Adipocyte (in vitro differentiated cells): Measurements from ENCODE around the gene SAMD4A.

Source experiments
- DNase-seq: peaks from one replicate; pipeline ENCODE4 v3.0.0-alpha.2; 2015; ENCODE audit warnings: low read depth
- H3K27me3 ChIP-seq: replicated peaks from 2 replicates; pipeline ENCODE4 v1.7.0; 2013; ENCODE audit warnings: mild to moderate bottlenecking, low read length, moderate library complexity; ENCODE audit not compliant: control insufficient read depth, insufficient read depth
- H3K36me3 ChIP-seq: 2 replicates; pipeline ENCODE4 v1.7.0; 2013; ENCODE audit warnings: low read length, mild to moderate bottlenecking, moderate library complexity; ENCODE audit not compliant: control insufficient read depth, insufficient read depth, severe bottlenecking
- H3K4me1 ChIP-seq: 2 replicates; pipeline ENCODE4 v1.7.0; 2013; ENCODE audit warnings: mild to moderate bottlenecking, low read length, moderate library complexity; ENCODE audit not compliant: control insufficient read depth, insufficient read depth
- H3K4me3 ChIP-seq: 2 replicates; pipeline ENCODE4 v1.7.0; 2013; ENCODE audit warnings: mild to moderate bottlenecking, low read length, moderate library complexity
- H3K9ac ChIP-seq: 2 replicates; pipeline ENCODE4 v1.7.0; 2013; ENCODE audit warnings: mild to moderate bottlenecking, low read length, moderate library complexity
- H3K9me3 ChIP-seq: 2 replicates; pipeline ENCODE4 v1.7.0; 2013; ENCODE audit warnings: mild to moderate bottlenecking, low read length, moderate library complexity; ENCODE audit not compliant: control insufficient read depth

The SAMD4A gene

GRCh38 chr14:54758041-54758440 lies 191.1 kb downstream of the SAMD4A start:
- DNase-seq = no peak
- no peaks in the 10 kb centered on the region for H3K27me3 ChIP-seq
- no peak overlapping the region for H3K4me3 ChIP-seq
- no peaks in the 10 kb centered on the region for H3K9me3 ChIP-seq
- no peak overlapping the region for H3K9ac ChIP-seq
- peaks cover 7% of the 10 kb centered on the region for H3K4me1 ChIP-seq
- H3K36me3 ChIP-seq = peaks cover 42% of the 10 kb centered on the region

GRCh38 chr14:54759982-54760585 lies 193.2 kb downstream of the SAMD4A start:
- DNase-seq = no peak
- peaks cover 49% of the 10 kb centered on the region for H3K36me3 ChIP-seq
- no peaks in the 10 kb centered on the region for H3K27me3 ChIP-seq
- H3K9ac ChIP-seq = no peak overlapping the region
- no peak overlapping the region for H3K4me3 ChIP-seq
- H3K9me3 ChIP-seq = no peaks in the 10 kb centered on the region
- H3K4me1 ChIP-seq = peaks cover 7% of the 10 kb centered on the region

DNA sequence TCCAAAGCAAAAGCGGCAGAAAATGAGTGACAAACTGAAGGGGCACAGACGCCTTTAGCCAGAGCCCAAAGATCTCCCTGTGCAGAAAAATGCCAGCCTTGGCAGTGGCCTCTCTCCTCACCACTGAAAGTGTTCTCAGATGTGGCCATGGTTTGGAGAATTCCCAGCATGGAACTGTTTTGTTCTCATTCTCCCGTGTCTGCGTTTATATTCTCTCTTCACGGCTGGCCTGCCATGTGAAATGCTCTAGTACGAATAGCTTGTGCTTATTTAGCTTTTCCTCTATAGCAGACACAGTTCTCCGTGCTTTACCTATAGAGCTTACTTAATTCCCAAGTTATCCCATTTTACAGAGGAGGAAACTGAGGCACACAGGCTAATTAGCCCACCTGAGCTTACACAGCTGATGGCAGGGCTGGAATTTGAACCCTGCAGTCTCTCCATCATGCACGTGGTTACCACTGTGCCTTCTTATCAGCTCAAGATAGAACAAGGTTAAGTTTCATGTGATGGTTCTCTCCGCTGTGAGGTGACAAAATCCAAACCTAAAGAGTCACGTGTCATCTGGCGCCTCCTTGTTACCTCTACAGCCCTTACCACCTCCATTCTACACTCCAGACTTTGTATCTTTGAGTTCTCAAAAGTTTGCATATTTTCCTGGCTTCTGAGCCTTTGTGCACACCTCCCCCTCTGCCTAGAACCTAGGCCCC lies 194.1 kb downstream of the SAMD4A start:
- Histone ChIP-seq H3K36me3 (peaks cover 45% of the 10 kb centered on the region), H3K27me3 (no peaks in the 10 kb centered on the region), H3K9me3 (no peaks in the 10 kb centered on the region), H3K4me3 (no peak overlapping the region), H3K9ac (no peak overlapping the region), H3K4me1 (peaks cover 7% of the 10 kb centered on the region)
- DNase-seq = no peak

DNA sequence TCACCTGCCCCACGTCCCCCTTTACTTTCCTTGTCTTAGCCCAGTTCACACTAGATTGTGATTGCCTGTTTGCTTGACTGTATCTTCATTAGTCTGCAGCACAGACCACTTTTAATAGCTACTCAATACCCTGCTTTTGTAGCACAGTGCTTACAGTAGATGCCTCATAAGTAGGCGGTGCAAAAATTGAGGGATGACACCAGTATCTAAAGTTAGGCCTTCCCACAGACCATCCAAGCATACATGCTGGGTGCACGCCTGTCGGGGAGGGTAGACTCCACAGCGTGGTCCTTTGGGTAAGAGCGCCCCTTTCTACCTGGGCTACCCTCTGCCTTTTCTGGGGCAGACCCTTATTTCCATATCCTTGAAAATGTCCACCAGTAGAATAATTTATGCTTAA lies 194.9 kb downstream of the SAMD4A start:
- no peaks in the 10 kb centered on the region for H3K27me3 ChIP-seq
- peaks cover 37% of the 10 kb centered on the region for H3K36me3 ChIP-seq
- peaks cover 7% of the 10 kb centered on the region for H3K4me1 ChIP-seq
- DNase-seq = no peak
- H3K9ac ChIP-seq = no peak overlapping the region
- H3K4me3 ChIP-seq = no peak overlapping the region
- H3K9me3 ChIP-seq = no peaks in the 10 kb centered on the region

DNA sequence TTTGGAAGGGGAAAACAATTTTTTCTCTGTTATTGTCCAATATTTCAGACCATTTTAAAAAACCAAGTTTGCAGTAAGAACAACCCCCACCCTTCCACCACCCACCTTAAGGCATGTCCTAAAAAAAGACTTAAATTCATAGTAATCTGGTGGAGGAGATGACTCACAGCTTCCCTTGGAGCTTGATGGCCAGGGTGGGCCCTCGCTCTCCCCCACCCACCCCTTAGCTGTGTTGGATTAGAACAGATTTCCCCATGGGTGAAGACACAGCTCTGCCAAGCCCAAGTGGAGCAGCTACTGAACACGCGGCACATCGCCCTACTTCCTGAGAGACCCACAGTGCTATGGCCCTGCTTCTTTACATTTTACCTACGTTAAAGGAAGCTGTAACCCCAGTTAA lies 195.4 kb downstream of the SAMD4A start:
- peaks cover 7% of the 10 kb centered on the region for H3K4me1 ChIP-seq
- no peaks in the 10 kb centered on the region for H3K27me3 ChIP-seq
- H3K4me3 ChIP-seq = no peak overlapping the region
- H3K9me3 ChIP-seq = no peaks in the 10 kb centered on the region
- H3K36me3 ChIP-seq = peaks cover 40% of the 10 kb centered on the region
- no peak overlapping the region for H3K9ac ChIP-seq
- DNase-seq = peak; percentile 20

GRCh38 chr14:54763761-54764160 lies 196.8 kb downstream of the SAMD4A start:
- Histone ChIP-seq H3K27me3 (no peaks in the 10 kb centered on the region), H3K9me3 (no peaks in the 10 kb centered on the region), H3K4me1 (peaks cover 7% of the 10 kb centered on the region), H3K9ac (no peak overlapping the region), H3K36me3 (peaks cover 55% of the 10 kb centered on the region), H3K4me3 (no peak overlapping the region)
- no peak for DNase-seq

DNA sequence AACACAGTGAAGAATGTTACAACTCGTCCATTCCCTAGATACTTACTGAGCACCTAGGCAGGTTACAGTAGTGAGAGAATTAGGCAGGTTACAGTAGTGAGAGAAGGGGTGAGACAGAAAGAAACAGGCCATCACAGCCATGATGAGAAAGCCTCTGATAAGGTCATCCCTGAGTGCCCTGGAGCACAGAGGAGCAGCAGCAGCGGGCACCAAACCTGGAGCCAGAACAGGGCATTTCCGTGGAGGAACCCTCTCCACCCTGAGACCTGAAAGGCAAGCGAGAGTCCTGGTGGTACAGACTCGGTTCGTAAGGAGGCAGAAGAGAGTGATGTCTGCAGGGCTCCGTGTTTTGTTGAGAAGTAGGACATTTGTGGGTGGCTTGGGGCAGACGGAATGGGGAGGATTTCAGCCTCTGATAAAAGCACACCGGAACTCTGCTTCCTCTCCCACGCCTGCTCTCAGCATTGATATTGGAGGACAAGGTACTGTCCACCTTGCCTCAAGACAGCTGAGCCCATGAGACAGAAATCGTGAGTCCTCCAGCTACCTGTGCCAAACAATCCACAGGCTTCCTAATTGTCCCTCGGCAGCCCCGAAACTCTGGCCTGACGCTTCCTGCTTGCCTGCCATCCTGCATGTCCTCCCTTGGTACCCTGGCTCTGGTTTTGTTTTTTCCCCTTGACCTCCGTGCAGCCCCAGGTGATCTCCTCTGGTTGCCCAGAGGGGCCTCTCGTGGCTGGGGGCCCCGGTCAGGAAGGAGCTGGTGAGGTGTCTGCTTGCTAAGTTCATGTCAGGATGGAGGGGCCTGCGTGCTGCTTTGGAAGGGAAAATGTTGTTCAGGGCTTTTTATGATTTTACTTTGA lies 199.6 kb downstream of the SAMD4A start:
- no peak overlapping the region for H3K4me3 ChIP-seq
- no peak for DNase-seq
- H3K36me3 ChIP-seq = peaks cover 63% of the 10 kb centered on the region
- peaks cover 11% of the 10 kb centered on the region for H3K4me1 ChIP-seq
- no peak overlapping the region for H3K9ac ChIP-seq
- no peaks in the 10 kb centered on the region for H3K27me3 ChIP-seq
- H3K9me3 ChIP-seq = no peaks in the 10 kb centered on the region

GRCh38 chr14:54767139-54767431 lies 200.2 kb downstream of the SAMD4A start:
- Histone ChIP-seq H3K36me3 (peaks cover 65% of the 10 kb centered on the region), H3K9me3 (no peaks in the 10 kb centered on the region), H3K4me1 (peaks cover 15% of the 10 kb centered on the region), H3K4me3 (no peak overlapping the region), H3K9ac (no peak overlapping the region), H3K27me3 (no peaks in the 10 kb centered on the region)
- DNase-seq = no peak

DNA sequence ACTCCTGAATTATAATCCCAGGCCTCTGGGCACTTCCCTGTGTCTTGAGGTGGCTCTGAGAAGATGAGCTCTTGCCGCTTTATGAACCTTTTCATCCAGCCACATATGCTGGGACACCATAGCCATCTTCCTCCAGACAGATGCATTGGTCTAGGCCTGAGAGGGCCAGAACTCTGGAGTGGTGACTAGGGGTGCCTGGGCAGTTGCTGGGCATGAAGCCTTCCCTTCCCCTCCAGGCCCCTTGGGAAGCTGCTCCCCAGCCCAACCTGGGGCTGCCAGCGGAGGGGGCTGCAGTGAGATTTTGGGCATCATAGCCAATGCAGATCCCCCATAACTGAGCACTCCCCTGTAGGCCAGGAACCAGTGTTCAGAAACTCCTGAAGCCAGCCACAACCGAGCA lies 200.5 kb downstream of the SAMD4A start:
- H3K27me3 ChIP-seq = no peaks in the 10 kb centered on the region
- DNase-seq = no peak
- no peak overlapping the region for H3K4me3 ChIP-seq
- no peak overlapping the region for H3K9ac ChIP-seq
- peaks cover 65% of the 10 kb centered on the region for H3K36me3 ChIP-seq
- no peaks in the 10 kb centered on the region for H3K9me3 ChIP-seq
- peaks cover 15% of the 10 kb centered on the region for H3K4me1 ChIP-seq

DNA sequence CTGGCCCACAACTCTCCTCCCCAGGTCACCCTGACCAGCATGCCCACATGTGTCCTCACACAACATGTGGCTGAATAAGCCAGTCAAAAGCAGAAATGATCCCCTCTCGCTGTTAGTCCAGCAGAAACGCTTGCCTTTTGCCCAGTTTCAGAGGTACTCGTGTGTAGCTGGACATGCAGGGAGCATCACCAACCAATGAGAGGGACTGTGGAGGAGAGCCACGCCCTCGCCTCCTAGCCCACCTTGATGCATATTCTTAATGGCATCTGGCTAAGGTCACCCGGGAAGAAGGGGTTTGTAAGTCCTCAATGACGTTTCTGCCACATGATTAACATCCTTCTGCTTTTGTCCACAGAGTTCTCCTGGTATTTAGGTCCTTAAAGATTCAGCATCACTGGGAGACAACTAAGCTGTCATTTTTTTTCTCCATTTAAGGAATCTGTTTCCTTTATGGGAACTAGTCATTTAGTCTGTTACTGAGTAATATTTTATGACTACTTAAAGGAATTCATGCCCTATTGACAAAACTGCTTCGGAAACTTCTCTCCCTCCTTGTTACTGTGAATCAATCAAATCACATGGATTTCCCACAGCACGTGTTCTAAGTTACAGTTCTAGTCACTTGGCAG lies 201.7 kb downstream of the SAMD4A start:
- H3K4me1 ChIP-seq = peaks cover 23% of the 10 kb centered on the region
- H3K9ac ChIP-seq = no peak overlapping the region
- peaks cover 65% of the 10 kb centered on the region for H3K36me3 ChIP-seq
- no peak for DNase-seq
- no peaks in the 10 kb centered on the region for H3K27me3 ChIP-seq
- no peaks in the 10 kb centered on the region for H3K9me3 ChIP-seq
- no peak overlapping the region for H3K4me3 ChIP-seq
